MM.1S (cell line): Measurements from ENCODE around the gene HHIPL1.

Source experiments
- DNase-seq: peaks from one replicate; pipeline ENCODE4 v3.0.0-alpha.2; 2015
- H2AFZ ChIP-seq: fragments of 300-600 bp; sonication (generic); 2 replicates; pipeline ENCODE4 v1.6.0; 2016; ENCODE audit warnings: antibody characterized with exemption, low read length
- H3F3A ChIP-seq: fragments of 300-600 bp; sonication (generic); 2 replicates; pipeline ENCODE4 v1.6.1; 2016; ENCODE audit warnings: mild to moderate bottlenecking, antibody characterized with exemption, low read length, moderate library complexity, mixed read lengths; ENCODE audit not compliant: insufficient read depth
- H3K27ac ChIP-seq: fragments of 300-600 bp; sonication (generic); 2 replicates; pipeline ENCODE4 v1.5.1; 2016; ENCODE audit warnings: mild to moderate bottlenecking, low read length
- H3K27me3 ChIP-seq: fragments of 300-600 bp; sonication (generic); replicated peaks from 2 replicates; pipeline ENCODE4 v1.6.0; 2016; ENCODE audit warnings: low read length; ENCODE audit not compliant: insufficient read depth
- H3K36me3 ChIP-seq: fragments of 300-600 bp; sonication (generic); replicated peaks from 2 replicates; pipeline ENCODE4 v1.6.1; 2016; ENCODE audit warnings: mild to moderate bottlenecking, low read length, mixed read lengths; ENCODE audit not compliant: insufficient read depth
- H3K4me1 ChIP-seq: fragments of 300-600 bp; sonication (generic); 2 replicates; pipeline ENCODE4 v1.6.1; 2016; ENCODE audit warnings: low read length, mixed read lengths
- H3K4me2 ChIP-seq: fragments of 300-600 bp; sonication (generic); 2 replicates; pipeline ENCODE4 v1.6.0; 2016; ENCODE audit warnings: low read depth, low read length
- H3K4me3 ChIP-seq: fragments of 300-600 bp; sonication (generic); 2 replicates; pipeline ENCODE4 v1.5.1; 2016; ENCODE audit warnings: low read length, mixed read lengths
- H3K79me2 ChIP-seq: fragments of 300-600 bp; sonication (generic); 2 replicates; pipeline ENCODE4 v1.6.1; 2016; ENCODE audit warnings: mixed run types, low read length, mixed read lengths
- H3K9ac ChIP-seq: fragments of 300-600 bp; sonication (generic); 2 replicates; pipeline ENCODE4 v1.6.1; 2016; ENCODE audit warnings: low read length, mixed read lengths
- H3K9me2 ChIP-seq: fragments of 300-600 bp; sonication (generic); replicated peaks from 2 replicates; pipeline ENCODE4 v1.6.1; 2016; ENCODE audit warnings: mild to moderate bottlenecking, low read length, mixed read lengths; ENCODE audit not compliant: insufficient read depth
- H3K9me3 ChIP-seq: fragments of 300-600 bp; sonication (generic); replicated peaks from 2 replicates; pipeline ENCODE4 v1.6.1; 2016; ENCODE audit warnings: mild to moderate bottlenecking, low read length, mixed read lengths; ENCODE audit not compliant: insufficient read depth
- H4K20me1 ChIP-seq: fragments of 300-600 bp; sonication (generic); 2 replicates; pipeline ENCODE4 v1.6.1; 2016; ENCODE audit warnings: mild to moderate bottlenecking, low read length, moderate library complexity, mixed read lengths; ENCODE audit not compliant: insufficient read depth
- EZH2 ChIP-seq: fragments of 300-600 bp; sonication (generic); optimal IDR thresholded peaks from 2 replicates; pipeline ENCODE3; 2017; ENCODE audit warnings: low read depth, mild to moderate bottlenecking, antibody characterized with exemption, low read length, mixed read lengths
- EZH2phosphoT487 ChIP-seq: fragments of 300-600 bp; sonication (generic); IDR thresholded peaks from 2 replicates; pipeline ENCODE4 v1.6.1; 2018; ENCODE audit warnings: antibody characterized with exemption, low read length
- TF ChIP-seq, protein P1 (sequence below): fragments of 300-600 bp; sonication (generic); IDR thresholded peaks from 2 replicates; pipeline ENCODE4 v1.5.1; 2016; ENCODE audit warnings: antibody characterized with exemption, low read length, mixed read lengths

The HHIPL1 gene

DNA sequence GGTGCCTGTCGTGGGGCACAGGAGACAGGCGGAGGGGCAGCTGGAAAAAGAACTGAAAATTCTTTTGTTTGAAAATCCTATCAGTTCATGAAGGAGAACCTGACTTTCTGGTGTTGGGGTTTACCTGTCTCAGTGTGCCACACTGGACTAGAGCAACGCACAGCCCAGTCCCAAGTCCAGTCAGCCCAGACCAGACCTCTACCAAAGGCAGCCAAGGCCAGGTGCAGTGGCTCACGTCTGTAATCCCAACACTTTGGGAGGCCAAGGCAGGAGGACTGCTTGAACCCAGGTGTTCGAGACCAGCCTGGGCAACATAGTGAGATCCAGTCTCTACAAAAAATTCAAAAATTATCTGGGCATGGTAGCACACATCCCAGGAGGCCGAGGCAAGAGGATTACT, 45.5 kb upstream of the HHIPL1 start:
- Histone ChIP-seq H3K79me2 (peaks cover 27% of the 10 kb centered on the region), H3K9ac (no peak overlapping the region), H4K20me1 (no peaks in the 10 kb centered on the region), H3K27me3 (no peaks in the 10 kb centered on the region), H3K9me3 (no peaks in the 10 kb centered on the region), H3K4me2 (no peak overlapping the region), H3F3A (no peaks in the 10 kb centered on the region), H3K27ac (no peak overlapping the region), H2AFZ (no peak overlapping the region), H3K36me3 (no peaks in the 10 kb centered on the region), H3K4me3 (no peak overlapping the region), H3K4me1 (no peaks in the 10 kb centered on the region), H3K9me2 (no peaks in the 10 kb centered on the region)
- TF ChIP-seq EZH2phosphoT487 (no peak), EZH2 (no peak)
- TF ChIP-seq, protein P1, sequence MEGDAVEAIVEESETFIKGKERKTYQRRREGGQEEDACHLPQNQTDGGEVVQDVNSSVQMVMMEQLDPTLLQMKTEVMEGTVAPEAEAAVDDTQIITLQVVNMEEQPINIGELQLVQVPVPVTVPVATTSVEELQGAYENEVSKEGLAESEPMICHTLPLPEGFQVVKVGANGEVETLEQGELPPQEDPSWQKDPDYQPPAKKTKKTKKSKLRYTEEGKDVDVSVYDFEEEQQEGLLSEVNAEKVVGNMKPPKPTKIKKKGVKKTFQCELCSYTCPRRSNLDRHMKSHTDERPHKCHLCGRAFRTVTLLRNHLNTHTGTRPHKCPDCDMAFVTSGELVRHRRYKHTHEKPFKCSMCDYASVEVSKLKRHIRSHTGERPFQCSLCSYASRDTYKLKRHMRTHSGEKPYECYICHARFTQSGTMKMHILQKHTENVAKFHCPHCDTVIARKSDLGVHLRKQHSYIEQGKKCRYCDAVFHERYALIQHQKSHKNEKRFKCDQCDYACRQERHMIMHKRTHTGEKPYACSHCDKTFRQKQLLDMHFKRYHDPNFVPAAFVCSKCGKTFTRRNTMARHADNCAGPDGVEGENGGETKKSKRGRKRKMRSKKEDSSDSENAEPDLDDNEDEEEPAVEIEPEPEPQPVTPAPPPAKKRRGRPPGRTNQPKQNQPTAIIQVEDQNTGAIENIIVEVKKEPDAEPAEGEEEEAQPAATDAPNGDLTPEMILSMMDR = no peak
- no peak for DNase-seq

DNA sequence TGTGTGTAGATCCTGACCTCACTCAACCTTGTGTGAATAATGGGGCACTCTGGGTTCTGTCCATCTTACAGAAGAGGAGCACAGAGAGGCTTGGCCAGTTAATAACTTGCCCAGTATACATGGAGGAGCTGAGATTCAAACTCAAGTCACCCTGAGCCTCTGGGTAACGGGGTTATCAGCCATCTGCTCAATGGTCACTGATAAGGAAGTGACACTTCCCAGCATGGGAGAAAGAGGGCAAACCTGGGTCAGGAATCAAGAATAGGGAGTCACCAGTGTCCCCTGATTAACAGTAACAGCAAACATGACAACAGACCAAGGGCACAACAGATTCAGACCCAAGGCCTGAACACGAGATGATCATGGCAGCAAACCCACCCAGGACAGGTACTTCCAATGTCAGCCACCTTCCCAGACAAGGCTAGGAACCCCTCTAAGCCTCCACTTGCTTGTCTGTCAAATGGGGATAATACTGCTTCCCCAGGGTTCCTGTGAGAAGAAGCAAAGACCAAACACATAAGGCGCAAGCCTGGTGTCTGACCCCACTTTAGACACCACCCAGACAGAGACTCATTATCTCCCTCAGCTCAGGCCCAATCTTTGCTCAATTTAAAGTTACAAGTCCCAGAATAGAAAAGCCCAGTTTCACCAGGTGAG, 44.6 kb upstream of the HHIPL1 start:
- Histone ChIP-seq H3K9me2 (no peaks in the 10 kb centered on the region), H3K27ac (no peak overlapping the region), H3K9ac (no peak overlapping the region), H3K79me2 (peaks cover 22% of the 10 kb centered on the region; the same call in 1 of the 2 replicates), H3K4me1 (no peaks in the 10 kb centered on the region), H3K36me3 (no peaks in the 10 kb centered on the region), H3K9me3 (no peaks in the 10 kb centered on the region), H3F3A (no peaks in the 10 kb centered on the region), H3K4me3 (no peak overlapping the region), H3K4me2 (no peak overlapping the region), H2AFZ (no peak overlapping the region), H3K27me3 (no peaks in the 10 kb centered on the region), H4K20me1 (no peaks in the 10 kb centered on the region)
- no peak for DNase-seq
- TF ChIP-seq EZH2 (no peak), EZH2phosphoT487 (no peak)
- TF ChIP-seq, protein P1 = no peak

DNA sequence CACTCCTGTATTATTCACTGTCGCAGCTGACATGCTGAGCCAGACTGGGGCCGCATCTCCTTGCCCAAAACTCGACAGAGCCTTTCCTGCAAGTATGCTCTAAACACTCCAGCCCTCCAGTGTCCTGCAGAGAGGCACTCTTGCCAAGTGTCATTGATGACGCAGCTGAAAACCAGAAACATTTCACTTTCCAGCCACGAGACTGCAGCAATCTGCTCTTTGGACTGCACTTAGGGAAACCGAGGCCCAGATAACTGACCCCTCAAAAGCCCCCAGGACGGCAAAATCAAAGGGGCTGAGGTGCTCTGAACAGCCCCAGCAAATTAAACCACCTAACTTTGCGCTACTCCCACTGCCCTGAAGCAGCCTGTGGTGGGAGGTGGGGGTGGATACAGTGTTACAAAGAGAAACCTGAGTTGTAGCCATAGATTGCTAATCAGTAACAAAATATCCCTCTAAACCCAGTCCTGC, 43.5 kb upstream of the HHIPL1 start:
- Histone ChIP-seq H3K9me3 (no peaks in the 10 kb centered on the region), H3K9me2 (no peaks in the 10 kb centered on the region), H2AFZ (no peak overlapping the region), H3K4me1 (no peaks in the 10 kb centered on the region), H3K9ac (no peak overlapping the region), H4K20me1 (no peaks in the 10 kb centered on the region), H3K79me2 (peaks cover 22% of the 10 kb centered on the region; the same call in 1 of the 2 replicates), H3K27ac (no peak overlapping the region), H3K27me3 (no peaks in the 10 kb centered on the region), H3K4me2 (no peak overlapping the region), H3F3A (0 out of 2 replicates have a peak, but pooled peaks cover 5% of the 10 kb centered on the region), H3K4me3 (no peak overlapping the region), H3K36me3 (no peaks in the 10 kb centered on the region)
- DNase-seq = no peak
- TF ChIP-seq, protein P1 = no peak
- TF ChIP-seq EZH2phosphoT487 = no peak
- no peak for TF ChIP-seq EZH2
